ENCODE measurements around the gene NCAPG2.

NCAPG2 gene

DNA sequence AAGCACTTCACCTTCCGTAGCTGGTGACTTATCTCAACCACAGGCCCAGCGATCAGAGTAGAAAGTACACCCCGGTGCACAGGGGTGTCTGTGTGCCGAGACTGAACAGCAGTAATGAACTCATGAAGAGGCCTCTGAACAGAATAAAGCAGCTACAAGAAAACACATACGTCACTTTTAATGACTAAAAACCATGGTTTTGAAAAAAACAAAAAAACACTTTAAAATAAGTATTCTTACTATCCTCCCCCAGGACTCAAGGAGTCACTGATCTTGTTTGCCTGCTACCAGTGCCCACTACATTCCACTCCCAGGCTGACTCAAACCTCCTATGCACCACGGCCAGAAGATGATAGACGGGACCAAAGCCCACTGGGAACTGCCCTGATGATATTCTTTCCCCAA is 53.8 kb downstream of the NCAPG2 start:
- TF ChIP-seq FOXP2 (optimal IDR thresholded peaks at IDR 0.05; ENCODE audit: borderline replicate concordance, extremely low read depth, extremely low read length, insufficient read depth) (no peak), TAF1 (IDR thresholded peaks at IDR 0.05; ENCODE audit: borderline replicate concordance, insufficient read depth, low read length) (no peak), POLR2AphosphoS5 (IDR thresholded peaks at IDR 0.05; ENCODE audit: low read depth, low read length) (no peak), SIN3A (IDR thresholded peaks at IDR 0.05; ENCODE audit: borderline replicate concordance, insufficient read depth, low read length) (no peak)
- TF ChIP-seq, protein P1, sequence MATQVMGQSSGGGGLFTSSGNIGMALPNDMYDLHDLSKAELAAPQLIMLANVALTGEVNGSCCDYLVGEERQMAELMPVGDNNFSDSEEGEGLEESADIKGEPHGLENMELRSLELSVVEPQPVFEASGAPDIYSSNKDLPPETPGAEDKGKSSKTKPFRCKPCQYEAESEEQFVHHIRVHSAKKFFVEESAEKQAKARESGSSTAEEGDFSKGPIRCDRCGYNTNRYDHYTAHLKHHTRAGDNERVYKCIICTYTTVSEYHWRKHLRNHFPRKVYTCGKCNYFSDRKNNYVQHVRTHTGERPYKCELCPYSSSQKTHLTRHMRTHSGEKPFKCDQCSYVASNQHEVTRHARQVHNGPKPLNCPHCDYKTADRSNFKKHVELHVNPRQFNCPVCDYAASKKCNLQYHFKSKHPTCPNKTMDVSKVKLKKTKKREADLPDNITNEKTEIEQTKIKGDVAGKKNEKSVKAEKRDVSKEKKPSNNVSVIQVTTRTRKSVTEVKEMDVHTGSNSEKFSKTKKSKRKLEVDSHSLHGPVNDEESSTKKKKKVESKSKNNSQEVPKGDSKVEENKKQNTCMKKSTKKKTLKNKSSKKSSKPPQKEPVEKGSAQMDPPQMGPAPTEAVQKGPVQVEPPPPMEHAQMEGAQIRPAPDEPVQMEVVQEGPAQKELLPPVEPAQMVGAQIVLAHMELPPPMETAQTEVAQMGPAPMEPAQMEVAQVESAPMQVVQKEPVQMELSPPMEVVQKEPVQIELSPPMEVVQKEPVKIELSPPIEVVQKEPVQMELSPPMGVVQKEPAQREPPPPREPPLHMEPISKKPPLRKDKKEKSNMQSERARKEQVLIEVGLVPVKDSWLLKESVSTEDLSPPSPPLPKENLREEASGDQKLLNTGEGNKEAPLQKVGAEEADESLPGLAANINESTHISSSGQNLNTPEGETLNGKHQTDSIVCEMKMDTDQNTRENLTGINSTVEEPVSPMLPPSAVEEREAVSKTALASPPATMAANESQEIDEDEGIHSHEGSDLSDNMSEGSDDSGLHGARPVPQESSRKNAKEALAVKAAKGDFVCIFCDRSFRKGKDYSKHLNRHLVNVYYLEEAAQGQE (IDR thresholded peaks at IDR 0.05; ENCODE audit: insufficient read depth in 1 of 2, low read depth in 2 of 2, low read length in 2 of 2) = no peak

DNA sequence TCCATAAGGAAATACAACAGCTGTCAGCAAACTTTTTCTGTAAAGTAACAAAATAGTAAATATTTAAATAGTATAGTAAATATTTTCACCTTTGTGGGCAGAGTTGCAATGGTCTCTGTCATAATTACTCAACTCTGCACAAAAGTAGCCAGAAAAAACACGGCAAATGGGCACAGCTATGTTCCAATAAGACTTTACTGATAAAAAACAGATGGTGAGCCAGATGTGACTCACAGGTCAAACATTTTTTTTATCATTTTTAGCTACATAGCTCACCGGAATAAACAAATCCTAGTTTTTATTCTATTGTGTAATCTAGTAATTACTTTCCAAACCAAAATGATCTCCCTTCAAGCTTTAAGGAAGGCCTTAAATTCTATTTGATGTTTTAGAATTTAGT is 55.3 kb downstream of the NCAPG2 start:
- TF ChIP-seq TAF1 (IDR thresholded peaks at IDR 0.05; ENCODE audit: borderline replicate concordance, insufficient read depth, low read length) (no peak), POLR2AphosphoS5 (IDR thresholded peaks at IDR 0.05; ENCODE audit: low read depth, low read length) (no peak), SIN3A (IDR thresholded peaks at IDR 0.05; ENCODE audit: borderline replicate concordance, insufficient read depth, low read length) (no peak), FOXP2 (optimal IDR thresholded peaks at IDR 0.05; ENCODE audit: borderline replicate concordance, extremely low read depth, extremely low read length, insufficient read depth) (no peak)
- TF ChIP-seq, protein P1 (IDR thresholded peaks at IDR 0.05; ENCODE audit: insufficient read depth in 1 of 2, low read depth in 2 of 2, low read length in 2 of 2) = no peak

DNA sequence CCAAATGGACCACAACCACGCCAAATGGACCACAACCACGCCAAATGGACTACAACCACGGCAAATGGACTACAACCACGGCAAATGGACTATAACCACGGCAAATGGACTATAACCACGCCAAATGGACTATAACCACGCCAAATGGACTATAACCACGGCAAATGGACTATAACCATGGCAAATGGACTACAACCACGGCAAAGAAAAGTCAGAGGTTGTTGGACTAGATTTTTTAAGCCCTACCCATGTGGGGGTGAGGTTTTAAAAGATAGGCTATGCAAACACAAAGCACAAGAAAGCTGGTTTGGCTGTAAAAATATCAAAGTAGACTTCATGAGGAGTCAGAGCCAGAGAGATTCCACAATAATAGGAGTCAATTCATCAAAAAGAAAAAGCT is 55.8 kb downstream of the NCAPG2 start:
- no peak for TF ChIP-seq TAF1 (IDR thresholded peaks at IDR 0.05; ENCODE audit: borderline replicate concordance, insufficient read depth, low read length)

DNA sequence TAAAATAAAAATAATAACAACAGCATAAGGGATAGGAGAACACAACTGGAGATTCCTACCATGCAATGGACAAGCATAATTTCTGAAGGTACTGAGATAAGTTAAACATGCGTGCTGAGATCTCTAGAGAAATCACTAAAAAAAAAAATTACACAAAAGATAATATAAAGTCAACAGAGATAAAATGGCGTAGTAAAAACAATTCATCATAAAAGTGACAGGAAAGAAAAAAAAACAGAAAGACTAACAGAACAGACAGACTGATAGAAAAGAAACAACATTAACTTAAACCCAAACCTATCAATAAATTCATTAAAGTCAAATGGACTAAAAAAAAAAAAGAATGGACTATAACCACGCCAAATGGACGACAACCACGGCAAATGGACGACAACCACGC is 56.4 kb downstream of the NCAPG2 start:
- TF ChIP-seq SIN3A (IDR thresholded peaks at IDR 0.05; ENCODE audit: borderline replicate concordance, insufficient read depth, low read length) = no peak
- TF ChIP-seq POLR2AphosphoS5 (IDR thresholded peaks at IDR 0.05; ENCODE audit: low read depth, low read length) = no peak
- TF ChIP-seq, protein P1 (IDR thresholded peaks at IDR 0.05; ENCODE audit: insufficient read depth in 1 of 2, low read depth in 2 of 2, low read length in 2 of 2) = no peak
- no peak for TF ChIP-seq TAF1 (IDR thresholded peaks at IDR 0.05; ENCODE audit: borderline replicate concordance, insufficient read depth, low read length)
- TF ChIP-seq FOXP2 (optimal IDR thresholded peaks at IDR 0.05; ENCODE audit: borderline replicate concordance, extremely low read depth, extremely low read length, insufficient read depth) = no peak

DNA sequence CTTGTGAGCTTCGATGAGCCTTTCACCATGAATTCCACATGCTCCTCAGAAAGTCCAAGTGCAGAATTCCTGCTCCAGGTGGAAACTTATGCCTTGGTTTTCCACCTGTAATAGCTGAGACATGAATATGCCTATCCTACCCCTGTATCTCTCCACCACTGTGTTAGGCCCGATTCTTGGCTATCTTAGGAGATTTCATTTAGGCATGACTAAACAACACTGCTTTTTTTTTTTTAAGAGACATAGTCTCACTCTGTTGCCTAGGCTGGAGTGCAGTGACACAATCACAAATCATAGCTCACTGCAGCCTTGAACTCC is 57.2 kb downstream of the NCAPG2 start:
- no peak for TF ChIP-seq SIN3A (IDR thresholded peaks at IDR 0.05; ENCODE audit: borderline replicate concordance, insufficient read depth, low read length)
- no peak for TF ChIP-seq FOXP2 (optimal IDR thresholded peaks at IDR 0.05; ENCODE audit: borderline replicate concordance, extremely low read depth, extremely low read length, insufficient read depth)
- TF ChIP-seq POLR2AphosphoS5 (IDR thresholded peaks at IDR 0.05; ENCODE audit: low read depth, low read length) = no peak
- no peak for TF ChIP-seq TAF1 (IDR thresholded peaks at IDR 0.05; ENCODE audit: borderline replicate concordance, insufficient read depth, low read length)
- TF ChIP-seq, protein P1 (IDR thresholded peaks at IDR 0.05; ENCODE audit: insufficient read depth in 1 of 2, low read depth in 2 of 2, low read length in 2 of 2) = no peak

Measured in PFSK-1 (cell line).